SK-N-SH (cell line): ENCODE measurements around the gene PGP.

ENCODE experiments used
- SIN3A ChIP-seq: IDR thresholded peaks from 2 replicates; pipeline ENCODE4 v1.6.1; 2012; ENCODE audit warnings: low read depth, mild to moderate bottlenecking, low read length, moderate library complexity, borderline replicate concordance
- TF ChIP-seq, protein P1 (sequence below): fragments of 200-600 bp; sonication (generic); IDR thresholded peaks from 2 replicates; pipeline ENCODE4 v1.6.1; 2017; ENCODE audit warnings: antibody characterized with exemption, mild to moderate bottlenecking, moderate library complexity

DNA sequence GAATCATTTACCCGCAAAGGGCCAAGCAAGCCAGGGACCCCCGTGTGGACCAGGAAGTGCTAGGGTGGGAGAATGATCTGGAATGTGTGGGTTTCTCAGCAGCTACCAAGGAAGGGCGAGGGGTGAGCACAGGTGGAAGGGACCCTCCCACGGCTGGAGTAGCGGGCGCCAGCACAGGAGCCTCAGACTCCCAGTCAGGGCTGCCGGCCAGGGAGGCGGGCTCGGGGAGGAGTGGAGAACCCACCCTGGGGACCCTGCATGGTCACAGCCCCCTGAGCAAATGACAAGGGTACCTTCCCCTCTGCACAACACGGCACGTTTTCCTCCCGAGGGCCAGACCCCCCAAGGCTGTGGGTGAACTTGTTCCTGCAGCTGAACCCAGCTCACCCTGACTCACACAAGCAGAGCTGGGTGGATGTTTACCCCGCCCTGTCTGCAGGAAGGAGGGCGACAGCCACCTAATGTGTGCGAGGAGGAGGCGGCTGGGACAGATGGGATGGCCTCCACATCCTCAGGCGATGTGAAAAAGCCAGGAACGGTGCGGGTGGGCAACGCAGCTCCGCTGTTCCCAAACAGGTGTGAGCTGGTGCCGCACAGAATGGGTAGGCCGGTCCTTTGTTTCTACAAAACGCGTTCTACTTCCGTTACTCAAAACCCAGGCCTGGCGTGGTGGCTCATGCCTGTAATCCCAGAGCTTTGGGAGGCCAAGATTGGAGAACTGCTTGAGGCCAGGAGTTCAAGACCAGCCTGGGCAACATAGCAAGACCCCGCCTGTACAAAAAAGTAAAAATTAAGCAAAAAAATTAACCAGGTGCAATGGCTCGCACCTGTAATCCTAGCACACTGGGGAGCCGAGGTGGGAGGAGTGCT is 30.5 kb upstream of the PGP start:
- TF ChIP-seq, protein P1, sequence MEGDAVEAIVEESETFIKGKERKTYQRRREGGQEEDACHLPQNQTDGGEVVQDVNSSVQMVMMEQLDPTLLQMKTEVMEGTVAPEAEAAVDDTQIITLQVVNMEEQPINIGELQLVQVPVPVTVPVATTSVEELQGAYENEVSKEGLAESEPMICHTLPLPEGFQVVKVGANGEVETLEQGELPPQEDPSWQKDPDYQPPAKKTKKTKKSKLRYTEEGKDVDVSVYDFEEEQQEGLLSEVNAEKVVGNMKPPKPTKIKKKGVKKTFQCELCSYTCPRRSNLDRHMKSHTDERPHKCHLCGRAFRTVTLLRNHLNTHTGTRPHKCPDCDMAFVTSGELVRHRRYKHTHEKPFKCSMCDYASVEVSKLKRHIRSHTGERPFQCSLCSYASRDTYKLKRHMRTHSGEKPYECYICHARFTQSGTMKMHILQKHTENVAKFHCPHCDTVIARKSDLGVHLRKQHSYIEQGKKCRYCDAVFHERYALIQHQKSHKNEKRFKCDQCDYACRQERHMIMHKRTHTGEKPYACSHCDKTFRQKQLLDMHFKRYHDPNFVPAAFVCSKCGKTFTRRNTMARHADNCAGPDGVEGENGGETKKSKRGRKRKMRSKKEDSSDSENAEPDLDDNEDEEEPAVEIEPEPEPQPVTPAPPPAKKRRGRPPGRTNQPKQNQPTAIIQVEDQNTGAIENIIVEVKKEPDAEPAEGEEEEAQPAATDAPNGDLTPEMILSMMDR: no peak
- TF ChIP-seq SIN3A: no peak
